Neural cell (in vitro differentiated cells): ENCODE results near the gene PRRT4.

Experiments
- CTCF ChIP-seq: fragments of 450-650 bp; IDR thresholded peaks from 2 replicates; pipeline ENCODE4 v1.5.1; 2014; ENCODE audit warnings: antibody characterized with exemption, mild to moderate bottlenecking, moderate library complexity; ENCODE audit not compliant: poor library complexity, severe bottlenecking
- EP300 ChIP-seq: fragments of 450-650 bp; conservative IDR thresholded peaks from 2 replicates; pipeline ENCODE4 v1.6.1; 2014; ENCODE audit warnings: antibody characterized with exemption, mild to moderate bottlenecking, moderate library complexity; ENCODE audit not compliant: poor library complexity, severe bottlenecking
- EZH2 ChIP-seq: fragments of 200-600, 300-800 bp; shearing (Covaris generic), sonication (generic); IDR thresholded peaks from 2 replicates; pipeline ENCODE4 v1.6.1; 2014; ENCODE audit warnings: antibody characterized with exemption, low read length, borderline replicate concordance, mild to moderate bottlenecking; ENCODE audit not compliant: insufficient read depth, poor library complexity, severe bottlenecking

GRCh38 chr7:128376077-128376476, 14.6 kb upstream of the PRRT4 start:
- TF ChIP-seq CTCF (no peak), EZH2 (no peak), EP300 (no peak)
